WTC11 (cell line): ENCODE data around the gene LRRFIP1.

ENCODE experiments used
- ATF1 ChIP-seq: sonication (generic); formaldehyde crosslinking; IDR thresholded peaks from 2 replicates; pipeline ENCODE4 v1.8.1; 2023; ENCODE audit warnings: mild to moderate bottlenecking, moderate library complexity, missing genetic modification reagents
- CREB1 ChIP-seq: sonication (generic); formaldehyde crosslinking; IDR thresholded peaks from 2 replicates; pipeline ENCODE4 v1.8.0; 2023; ENCODE audit warnings: mild to moderate bottlenecking, missing genetic modification reagents
- SP1 ChIP-seq: sonication (generic); formaldehyde crosslinking; conservative IDR thresholded peaks from 2 replicates; pipeline ENCODE4 v1.8.1; 2022; ENCODE audit warnings: missing genetic modification reagents
- TP53 ChIP-seq: sonication (generic); formaldehyde crosslinking; IDR thresholded peaks from 2 replicates; pipeline ENCODE4 v1.8.1; 2023; ENCODE audit warnings: mild to moderate bottlenecking, missing genetic modification reagents
- ZNF423 ChIP-seq: fragments of 250-450 bp; sonication (Bioruptor Pico); IDR thresholded peaks from 2 replicates; pipeline ENCODE4 v2.1.2; 2022; ENCODE audit warnings: mild to moderate bottlenecking, moderate library complexity
- TF ChIP-seq, protein P1 (sequence below): fragments of 200-600 bp; IDR thresholded peaks from 2 replicates; pipeline ENCODE4 v1.8.0; 2022; ENCODE audit warnings: antibody characterized with exemption
- TF ChIP-seq, protein P2 (sequence below): sonication (generic); formaldehyde crosslinking; IDR thresholded peaks from 2 replicates; pipeline ENCODE4 v1.8.1; 2022; ENCODE audit warnings: mild to moderate bottlenecking, moderate library complexity, missing genetic modification reagents

DNA sequence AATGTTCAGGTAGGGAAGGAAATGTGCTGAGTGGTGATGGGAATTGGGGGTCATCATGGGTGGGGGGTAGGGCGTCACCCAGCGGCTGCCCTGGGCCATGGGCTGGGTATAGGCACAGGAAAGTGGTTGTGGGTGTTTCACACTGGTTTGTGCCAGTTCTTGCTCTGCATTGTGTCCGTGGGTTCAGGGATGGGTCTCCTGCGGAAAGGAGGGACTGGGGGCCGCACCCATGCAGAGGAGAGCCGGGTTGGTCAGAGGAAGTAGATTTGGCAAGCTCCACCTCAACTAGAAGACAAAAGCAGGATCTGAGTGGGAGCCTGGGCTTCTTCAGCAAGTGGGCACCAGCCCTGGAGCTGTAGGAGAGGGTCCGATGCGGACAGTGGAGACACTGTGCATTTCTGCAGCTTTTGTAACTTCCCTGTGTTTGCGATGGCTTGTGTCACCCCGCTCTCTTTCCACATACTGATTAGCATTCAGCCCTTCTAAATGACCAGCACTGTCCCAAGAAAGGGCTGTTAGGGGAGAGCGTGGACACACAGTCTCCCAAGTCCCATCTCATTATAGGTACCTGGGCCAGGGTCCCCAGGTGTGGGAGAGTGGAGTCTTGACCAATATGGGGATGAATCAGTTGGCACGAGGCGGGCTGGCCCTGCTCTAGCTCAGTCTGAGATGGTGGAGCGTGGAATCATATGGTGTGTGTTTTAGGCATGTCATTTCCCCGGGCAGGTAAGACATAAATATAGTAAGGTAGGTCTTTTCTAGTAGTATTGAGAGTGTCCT is 67.2 kb downstream of the LRRFIP1 start:
- TF ChIP-seq, protein P1, sequence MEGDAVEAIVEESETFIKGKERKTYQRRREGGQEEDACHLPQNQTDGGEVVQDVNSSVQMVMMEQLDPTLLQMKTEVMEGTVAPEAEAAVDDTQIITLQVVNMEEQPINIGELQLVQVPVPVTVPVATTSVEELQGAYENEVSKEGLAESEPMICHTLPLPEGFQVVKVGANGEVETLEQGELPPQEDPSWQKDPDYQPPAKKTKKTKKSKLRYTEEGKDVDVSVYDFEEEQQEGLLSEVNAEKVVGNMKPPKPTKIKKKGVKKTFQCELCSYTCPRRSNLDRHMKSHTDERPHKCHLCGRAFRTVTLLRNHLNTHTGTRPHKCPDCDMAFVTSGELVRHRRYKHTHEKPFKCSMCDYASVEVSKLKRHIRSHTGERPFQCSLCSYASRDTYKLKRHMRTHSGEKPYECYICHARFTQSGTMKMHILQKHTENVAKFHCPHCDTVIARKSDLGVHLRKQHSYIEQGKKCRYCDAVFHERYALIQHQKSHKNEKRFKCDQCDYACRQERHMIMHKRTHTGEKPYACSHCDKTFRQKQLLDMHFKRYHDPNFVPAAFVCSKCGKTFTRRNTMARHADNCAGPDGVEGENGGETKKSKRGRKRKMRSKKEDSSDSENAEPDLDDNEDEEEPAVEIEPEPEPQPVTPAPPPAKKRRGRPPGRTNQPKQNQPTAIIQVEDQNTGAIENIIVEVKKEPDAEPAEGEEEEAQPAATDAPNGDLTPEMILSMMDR, result no peak
- TF ChIP-seq CREB1 (CRISPR knock-in tag) (no peak), SP1 (no peak), TP53 (no peak), ZNF423 (CRISPR knock-in tag) (no peak), ATF1 (CRISPR knock-in tag) (no peak)
- TF ChIP-seq, protein P2, sequence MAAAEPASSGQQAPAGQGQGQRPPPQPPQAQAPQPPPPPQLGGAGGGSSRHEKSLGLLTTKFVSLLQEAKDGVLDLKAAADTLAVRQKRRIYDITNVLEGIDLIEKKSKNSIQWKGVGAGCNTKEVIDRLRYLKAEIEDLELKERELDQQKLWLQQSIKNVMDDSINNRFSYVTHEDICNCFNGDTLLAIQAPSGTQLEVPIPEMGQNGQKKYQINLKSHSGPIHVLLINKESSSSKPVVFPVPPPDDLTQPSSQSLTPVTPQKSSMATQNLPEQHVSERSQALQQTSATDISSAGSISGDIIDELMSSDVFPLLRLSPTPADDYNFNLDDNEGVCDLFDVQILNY, result no peak
